Tongue (tissue), 2 donors: ENCODE results near the gene SEMA5A. TPM values are rescaled to one million over a fixed set of nuclear protein-coding genes. Genes with fewer than 3 reads are reported as not detected.
A peak's percentile ranks its signal among the peaks of the same experiment; 100 is the strongest.

Experiments used
- DNase-seq: peaks from one replicate; pipeline ENCODE4 v3.0.0-alpha.2; 2015
- total RNA-seq: library from RNA; depleted of rRNA; stranded (reverse); fragments of >200 nt; gene quantifications from one replicate; pipeline ENCODE4 v1.2.3, GENCODE V29; 2014

The SEMA5A gene
- total RNA-seq, 1 donor from 2014 or later: 40.3 TPM

GRCh38 chr5:9325549-9325948 is 220.3 kb downstream of the SEMA5A start:
- DNase-seq: no peak

- DNase-seq: peak; percentile 34
Observed at GRCh38 chr5:9324348-9325077, 221.4 kb downstream of the SEMA5A start.

- no peak for DNase-seq
Observed at GRCh38 chr5:9320652-9321051, 225.2 kb downstream of the SEMA5A start.

GRCh38 chr5:9318031-9318430 is 227.8 kb downstream of the SEMA5A start:
- DNase-seq: no peak

- no peak for DNase-seq
Observed at GRCh38 chr5:9316733-9317132, 229.1 kb downstream of the SEMA5A start.

- no peak for DNase-seq
Observed at GRCh38 chr5:9316041-9316440, 229.8 kb downstream of the SEMA5A start.

- DNase-seq: no peak
Observed at GRCh38 chr5:9314558-9314957, 231.3 kb downstream of the SEMA5A start.

GRCh38 chr5:9313751-9314150 is 232.1 kb downstream of the SEMA5A start:
- DNase-seq: no peak

- no peak for DNase-seq
Observed at GRCh38 chr5:9307150-9307549, 238.7 kb downstream of the SEMA5A start.

- peak; percentile 2 for DNase-seq
Observed at GRCh38 chr5:9302218-9302617, 243.7 kb downstream of the SEMA5A start.

- DNase-seq: no peak
Observed at GRCh38 chr5:9301200-9301599, 244.7 kb downstream of the SEMA5A start.

- DNase-seq: no peak
Observed at GRCh38 chr5:9297134-9297533, 248.7 kb downstream of the SEMA5A start.

- DNase-seq: no peak
Observed at GRCh38 chr5:9295466-9295801, 250.4 kb downstream of the SEMA5A start.

- DNase-seq: no peak
Observed at GRCh38 chr5:9294793-9295465, 250.9 kb downstream of the SEMA5A start.

- DNase-seq: no peak
Observed at GRCh38 chr5:9288234-9288633, 257.6 kb downstream of the SEMA5A start.

- peak; percentile 17 for DNase-seq
Observed at GRCh38 chr5:9284781-9285307, 261.0 kb downstream of the SEMA5A start.

- no peak for DNase-seq
Observed at GRCh38 chr5:9284272-9284671, 261.6 kb downstream of the SEMA5A start.

- DNase-seq: no peak
Observed at GRCh38 chr5:9283473-9283872, 262.4 kb downstream of the SEMA5A start.

- DNase-seq: no peak
Observed at GRCh38 chr5:9283021-9283420, 262.9 kb downstream of the SEMA5A start.

GRCh38 chr5:9282211-9282610 is 263.7 kb downstream of the SEMA5A start:
- DNase-seq: no peak

- DNase-seq: no peak
Observed at GRCh38 chr5:9279774-9280173, 266.1 kb downstream of the SEMA5A start.

GRCh38 chr5:9278921-9279603 is 266.8 kb downstream of the SEMA5A start:
- DNase-seq: no peak

- no peak for DNase-seq
Observed at GRCh38 chr5:9269014-9269413, 276.9 kb downstream of the SEMA5A start.
